Natural killer cell (primary cell): ENCODE data around the gene ELP4. TPM values are rescaled to one million over a fixed set of nuclear protein-coding genes. Genes with fewer than 3 reads are reported as not detected.

Experiments used
- ATAC-seq, 3 donors: fragments of 150-1000 bp in 2 of 3; fragments of 200-7000 bp in 1 of 3; cut with Tn5 transposase; 1 replicate in 1 of 3; 2 replicates in 2 of 3; pipeline ENCODE4 v1.10.0; 2021; ENCODE audit warnings: mild to moderate bottlenecking in 2 of 3, moderate library complexity in 2 of 3
- DNase-seq, 2 donors: peaks; one replicate each; pipeline versions ENCODE4 v3.0.0 to v3.0.0-alpha.2; 2013 to 2021; ENCODE audit warnings: mixed read lengths in 1 of 2
- H3K27ac ChIP-seq: one replicate; pipeline ENCODE4 v1.5.1; 2013; ENCODE audit warnings: mild to moderate bottlenecking, low read length
- H3K27me3 ChIP-seq: one replicate; pipeline ENCODE4 v1.6.1; 2013; ENCODE audit warnings: low read length; ENCODE audit not compliant: control insufficient read depth, insufficient read depth
- H3K36me3 ChIP-seq: one replicate; pipeline ENCODE4 v1.6.1; 2013; ENCODE audit warnings: low read length; ENCODE audit not compliant: control insufficient read depth, insufficient read depth
- H3K4me1 ChIP-seq: one replicate; pipeline ENCODE4 v1.6.1; 2013; ENCODE audit warnings: low read length; ENCODE audit not compliant: control insufficient read depth, insufficient read depth
- H3K4me3 ChIP-seq: one replicate; pipeline ENCODE4 v1.5.1; 2013; ENCODE audit warnings: low read length
- H3K9me3 ChIP-seq: one replicate; pipeline ENCODE4 v1.6.1; 2013; ENCODE audit warnings: low read length; ENCODE audit not compliant: control insufficient read depth, insufficient read depth
- H3K27ac Mint-ChIP-seq, 2 donors: one replicate each; pipeline ENCODE4 v1.8.0; 2022; ENCODE audit warnings: mild to moderate bottlenecking in 2 of 2, mixed read lengths in 2 of 2, moderate library complexity in 1 of 2
- H3K27me3 Mint-ChIP-seq, 2 donors: one replicate each; pipeline ENCODE4 v1.8.0; 2022; ENCODE audit warnings: low read depth in 2 of 2, mixed read lengths in 2 of 2
- H3K36me3 Mint-ChIP-seq: one replicate; pipeline ENCODE4 v1.8.0; 2022; ENCODE audit warnings: mixed read lengths
- H3K4me1 Mint-ChIP-seq, 2 donors: one replicate each; pipeline ENCODE4 v1.8.0; 2022; ENCODE audit warnings: mixed read lengths in 2 of 2
- H3K4me3 Mint-ChIP-seq: one replicate; pipeline ENCODE4 v1.8.0; 2022; ENCODE audit warnings: mild to moderate bottlenecking, moderate library complexity, mixed read lengths
- H3K9me3 Mint-ChIP-seq, 2 donors: one replicate each; pipeline ENCODE4 v1.8.0; 2022; ENCODE audit warnings: mixed read lengths in 2 of 2
- WGBS: methylation state at CpG from one replicate; pipeline ENCODE4 v1.1.7; 2013; ENCODE audit warnings: missing lambda C conversion rate; ENCODE audit not compliant: insufficient coverage; 5-methylcytosine and 5-hydroxymethylcytosine counted together
- intact Hi-C: fragments of 100-400 bp; cut with micrococcal nuclease; formaldehyde crosslinking; loops from one replicate; pipeline ENCODE4 v1.14.2; 2022
- total RNA-seq, 4 donors: library from RNA; stranded (reverse); fragments of 120-200 nt in 1 of 4; gene quantifications; one replicate each; pipeline versions ENCODE4 v1.2.3 to v1.2.4, GENCODE V29; 2013 to 2022
- TF ChIP-seq, protein P1 (sequence below): fragments of 200-600 bp; IDR thresholded peaks from one replicate; pipeline ENCODE4 v1.8.0; 2022; ENCODE audit warnings: antibody characterized with exemption

The ELP4 gene
- total RNA-seq, 3 donors from 2014 or later (not counting 1 experiment from before 2014, with no cell fraction given): 22.8 to 29.6 (median 23.4) TPM

DNA sequence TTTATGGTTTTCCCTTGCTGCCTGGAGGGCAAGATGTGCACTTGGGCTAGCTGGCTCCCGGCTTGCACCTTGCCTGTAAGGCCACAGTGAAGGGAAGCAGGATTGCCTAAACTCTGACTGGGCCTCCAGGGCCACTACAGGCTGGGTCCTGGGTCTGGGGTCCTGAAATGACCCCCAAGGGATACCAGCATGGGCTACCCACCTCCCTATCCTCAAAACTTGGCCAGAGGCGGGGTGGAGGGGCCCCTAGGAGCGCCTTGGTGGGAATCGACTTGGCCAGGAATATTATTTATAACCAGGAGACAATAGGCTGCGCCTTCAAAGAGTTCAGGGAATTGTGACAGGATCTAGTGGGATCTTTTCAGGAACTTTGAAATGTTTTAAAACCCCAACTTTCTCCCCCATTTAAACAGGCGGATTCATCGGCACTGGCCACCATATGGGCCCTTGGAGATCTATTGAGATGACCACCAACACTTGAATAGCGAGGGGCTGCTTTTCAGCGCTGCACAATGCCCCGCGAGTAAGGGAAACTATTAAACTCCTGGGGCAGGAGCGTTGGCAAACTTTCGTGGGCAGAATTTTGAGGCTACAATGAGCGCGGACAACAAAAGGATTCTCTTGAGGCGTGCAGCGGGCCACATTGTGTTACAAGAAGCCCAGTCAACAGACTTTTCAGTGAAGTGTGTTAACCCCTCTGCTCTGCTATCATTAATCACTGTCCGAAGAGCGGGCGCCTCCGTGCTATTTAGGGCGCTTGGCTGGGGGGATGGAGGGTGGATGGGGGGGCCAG lies 286.3 kb downstream of the ELP4 start:
- DNase-seq (no peak), ATAC-seq (no peak)
- H3K27me3 ChIP-seq: peaks cover 22% of the 10 kb centered on the region
- peaks cover 7% of the 10 kb centered on the region for H3K9me3 ChIP-seq
- Mint-ChIP-seq H3K4me3 (no peak overlapping the region), H3K4me1 (peaks cover 0 to 20% of the 10 kb centered on the region in 2 donors), H3K36me3 (peaks cover 15% of the 10 kb centered on the region), H3K9me3 (peaks cover 0 to 3% of the 10 kb centered on the region in 2 donors), H3K27ac (no peak overlapping the region), H3K27me3 (peaks cover 65 to 77% of the 10 kb centered on the region in 2 donors)
- TF ChIP-seq, protein P1, sequence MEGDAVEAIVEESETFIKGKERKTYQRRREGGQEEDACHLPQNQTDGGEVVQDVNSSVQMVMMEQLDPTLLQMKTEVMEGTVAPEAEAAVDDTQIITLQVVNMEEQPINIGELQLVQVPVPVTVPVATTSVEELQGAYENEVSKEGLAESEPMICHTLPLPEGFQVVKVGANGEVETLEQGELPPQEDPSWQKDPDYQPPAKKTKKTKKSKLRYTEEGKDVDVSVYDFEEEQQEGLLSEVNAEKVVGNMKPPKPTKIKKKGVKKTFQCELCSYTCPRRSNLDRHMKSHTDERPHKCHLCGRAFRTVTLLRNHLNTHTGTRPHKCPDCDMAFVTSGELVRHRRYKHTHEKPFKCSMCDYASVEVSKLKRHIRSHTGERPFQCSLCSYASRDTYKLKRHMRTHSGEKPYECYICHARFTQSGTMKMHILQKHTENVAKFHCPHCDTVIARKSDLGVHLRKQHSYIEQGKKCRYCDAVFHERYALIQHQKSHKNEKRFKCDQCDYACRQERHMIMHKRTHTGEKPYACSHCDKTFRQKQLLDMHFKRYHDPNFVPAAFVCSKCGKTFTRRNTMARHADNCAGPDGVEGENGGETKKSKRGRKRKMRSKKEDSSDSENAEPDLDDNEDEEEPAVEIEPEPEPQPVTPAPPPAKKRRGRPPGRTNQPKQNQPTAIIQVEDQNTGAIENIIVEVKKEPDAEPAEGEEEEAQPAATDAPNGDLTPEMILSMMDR: no peak
- WGBS: 42% methylated on average over 22 of the region's 22 CpGs
- H3K4me1 ChIP-seq: peaks cover 7% of the 10 kb centered on the region
- intact Hi-C loops: no loop called here
- no peak overlapping the region for H3K27ac ChIP-seq
- no peaks in the 10 kb centered on the region for H3K36me3 ChIP-seq
- H3K4me3 ChIP-seq: no peak overlapping the region

DNA sequence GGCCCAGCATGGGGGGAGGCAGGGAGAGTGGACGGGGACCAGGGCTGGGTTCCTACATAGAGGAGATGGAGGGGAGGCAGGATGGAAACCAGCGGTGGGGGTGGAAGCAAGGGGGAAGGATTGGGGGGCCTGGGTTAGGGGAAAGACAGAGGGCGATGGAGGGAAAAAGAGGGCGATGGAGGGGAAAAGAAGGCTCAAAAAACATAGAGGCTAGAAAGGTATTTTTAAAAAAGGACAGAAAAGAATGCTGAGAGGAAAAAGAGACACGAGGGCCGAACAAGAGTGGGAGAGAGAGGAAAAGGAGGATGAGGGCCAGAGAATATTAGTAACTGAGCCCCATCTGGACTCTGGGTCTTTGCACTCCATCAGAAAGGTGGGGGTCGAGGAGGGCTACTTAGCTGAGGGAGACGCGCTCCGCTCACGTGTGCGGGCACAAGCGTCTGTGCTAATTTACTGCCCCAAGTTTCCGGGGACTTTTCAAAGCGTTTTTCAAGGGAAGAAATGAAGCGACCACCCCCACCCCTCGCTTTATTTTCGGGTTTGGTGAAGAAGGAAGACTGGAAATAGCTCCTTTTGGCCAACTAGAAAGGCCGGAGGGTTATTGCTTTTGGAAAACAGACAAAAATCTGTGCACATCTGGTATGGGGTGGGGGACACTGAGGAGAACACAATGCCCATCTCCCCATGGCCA lies 287.1 kb downstream of the ELP4 start:
- intact Hi-C loops: no loop called here
- TF ChIP-seq, protein P1: no peak
- Mint-ChIP-seq H3K4me3 (no peak overlapping the region), H3K9me3 (peaks cover 0 to 3% of the 10 kb centered on the region in 2 donors), H3K27ac (no peak overlapping the region), H3K36me3 (peaks cover 23% of the 10 kb centered on the region), H3K4me1 (peaks cover 0 to 20% of the 10 kb centered on the region in 2 donors), H3K27me3 (peaks cover 70 to 77% of the 10 kb centered on the region in 2 donors)
- DNase-seq: no peak
- 11% methylated on average over 18 of the region's 19 CpGs for WGBS
- peaks cover 29% of the 10 kb centered on the region for H3K27me3 ChIP-seq
- H3K9me3 ChIP-seq: peaks cover 7% of the 10 kb centered on the region
- no peaks in the 10 kb centered on the region for H3K36me3 ChIP-seq
- H3K4me1 ChIP-seq: peaks cover 7% of the 10 kb centered on the region
- H3K4me3 ChIP-seq: no peak overlapping the region
- H3K27ac ChIP-seq: no peak overlapping the region
- no peak for ATAC-seq

DNA sequence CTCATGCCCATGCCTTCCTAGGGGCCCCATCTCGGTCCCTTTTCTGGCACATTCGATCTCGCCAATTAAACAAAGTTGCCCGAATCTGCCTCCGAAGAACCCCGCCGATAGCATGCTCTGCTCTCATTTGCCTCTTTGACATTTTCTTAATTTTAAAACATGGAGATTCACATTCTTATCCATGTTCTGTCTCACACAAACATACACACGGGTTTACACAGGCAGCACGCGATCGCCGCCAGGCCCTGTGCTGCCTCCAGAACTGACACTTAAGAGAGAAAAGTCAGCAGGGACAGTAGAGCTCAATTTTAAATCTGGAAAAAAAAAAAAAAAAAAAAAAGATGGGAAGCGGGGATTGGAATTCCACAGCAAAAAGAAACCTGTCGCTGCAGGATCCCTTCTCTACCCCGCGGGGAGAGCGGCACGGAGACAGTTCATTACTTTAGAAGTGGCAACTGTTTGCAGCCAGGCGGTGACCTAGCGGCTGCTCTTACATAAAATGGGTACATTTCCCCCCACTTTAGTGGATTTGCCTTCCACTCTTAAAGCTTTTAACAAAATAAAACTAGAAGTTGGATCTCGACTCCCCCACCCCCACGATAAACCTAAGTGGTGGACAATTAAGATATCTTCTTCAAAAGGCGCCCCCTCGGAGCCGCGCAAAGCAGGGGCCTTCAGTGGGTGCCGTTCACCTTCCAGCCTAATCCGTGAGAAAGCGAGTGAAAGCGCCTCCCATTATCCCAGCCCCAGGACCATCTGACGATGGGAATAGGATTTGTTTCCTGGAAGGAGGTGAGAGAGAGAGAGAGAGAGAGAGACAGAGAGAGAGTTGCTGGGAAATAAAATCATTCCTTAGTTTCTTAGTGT lies 287.9 kb downstream of the ELP4 start:
- Histone ChIP-seq H3K4me3 (no peak overlapping the region), H3K27me3 (peaks cover 33% of the 10 kb centered on the region), H3K4me1 (peaks cover 7% of the 10 kb centered on the region), H3K36me3 (no peaks in the 10 kb centered on the region), H3K9me3 (peaks cover 7% of the 10 kb centered on the region), H3K27ac (no peak overlapping the region)
- TF ChIP-seq, protein P1: no peak
- intact Hi-C loops: no loop called here
- 15% methylated on average over 31 of the region's 31 CpGs for WGBS
- Mint-ChIP-seq H3K4me3 (no peak overlapping the region), H3K4me1 (peaks cover under 1 to 20% of the 10 kb centered on the region in 2 donors), H3K27ac (no peak overlapping the region), H3K27me3 (peaks cover 74 to 85% of the 10 kb centered on the region in 2 donors), H3K36me3 (peaks cover 31% of the 10 kb centered on the region), H3K9me3 (peaks cover 0 to 3% of the 10 kb centered on the region in 2 donors)
- DNase-seq (no peak), ATAC-seq (no peak)
